Osteoblast (primary cell): ENCODE data around the gene PXDN. TPM values are rescaled to one million over a fixed set of nuclear protein-coding genes. Genes with fewer than 3 reads are reported as not detected.

Experiments
- DNase-seq: peaks from one replicate; pipeline ENCODE4 v3.0.0; 2011; ENCODE audit warnings: low spot score, mixed read lengths; ENCODE audit not compliant: insufficient read length; ENCODE audit errors: missing footprints
- H2AFZ ChIP-seq: 2 replicates; pipeline ENCODE4 v1.6.0; 2011; ENCODE audit warnings: mild to moderate bottlenecking, low read length
- H3K27ac ChIP-seq: 2 replicates; pipeline ENCODE4 v1.5.1; 2011; ENCODE audit warnings: mild to moderate bottlenecking, low read depth, low read length, moderate library complexity
- H3K27me3 ChIP-seq: 2 replicates; pipeline ENCODE4 v1.6.0; 2012; ENCODE audit warnings: mild to moderate bottlenecking, control low read depth, inconsistent platforms, low read length, moderate library complexity; ENCODE audit not compliant: insufficient read depth
- H3K36me3 ChIP-seq: 2 replicates; pipeline ENCODE4 v1.5.1; 2011; ENCODE audit warnings: mild to moderate bottlenecking, low read length, control low read depth, moderate library complexity; ENCODE audit not compliant: insufficient read depth
- H3K4me1 ChIP-seq: 2 replicates; pipeline ENCODE4 v1.5.1; 2011; ENCODE audit warnings: mild to moderate bottlenecking, low read length, control low read depth, moderate library complexity; ENCODE audit not compliant: insufficient read depth
- H3K4me2 ChIP-seq: 2 replicates; pipeline ENCODE4 v1.6.0; 2011; ENCODE audit warnings: mild to moderate bottlenecking, low read length; ENCODE audit not compliant: insufficient read depth
- H3K4me3 ChIP-seq: fragments of 200-600 bp; sonication (generic); 3 replicates; pipeline ENCODE4 v1.5.1; 2012; ENCODE audit warnings: mild to moderate bottlenecking, low read length, inconsistent platforms; ENCODE audit not compliant: insufficient read depth
- H3K79me2 ChIP-seq: 2 replicates; pipeline ENCODE4 v1.6.0; 2012; ENCODE audit warnings: mild to moderate bottlenecking, low read length, control low read depth, inconsistent platforms; ENCODE audit not compliant: insufficient read depth
- H3K9me3 ChIP-seq: 2 replicates; pipeline ENCODE4 v1.5.1; 2011; ENCODE audit warnings: low read depth, low read length, control low read depth
- H4K20me1 ChIP-seq: 2 replicates; pipeline ENCODE4 v1.6.0; 2012; ENCODE audit warnings: mild to moderate bottlenecking, low read length, control low read depth; ENCODE audit not compliant: insufficient read depth
- total RNA-seq: library from RNA; depleted of rRNA; stranded (reverse); fragments of >200 nt; gene quantifications from 2 replicates; pipeline ENCODE4 v1.2.3, GENCODE V29; 2012
- TF ChIP-seq, protein P1 (sequence below): IDR thresholded peaks from 2 replicates; pipeline ENCODE4 v1.5.1; 2011; ENCODE audit warnings: mild to moderate bottlenecking, low read depth, low read length, moderate library complexity; ENCODE audit errors: extremely low read depth

PXDN gene
- total RNA-seq, 1 donor: 307 TPM

DNA sequence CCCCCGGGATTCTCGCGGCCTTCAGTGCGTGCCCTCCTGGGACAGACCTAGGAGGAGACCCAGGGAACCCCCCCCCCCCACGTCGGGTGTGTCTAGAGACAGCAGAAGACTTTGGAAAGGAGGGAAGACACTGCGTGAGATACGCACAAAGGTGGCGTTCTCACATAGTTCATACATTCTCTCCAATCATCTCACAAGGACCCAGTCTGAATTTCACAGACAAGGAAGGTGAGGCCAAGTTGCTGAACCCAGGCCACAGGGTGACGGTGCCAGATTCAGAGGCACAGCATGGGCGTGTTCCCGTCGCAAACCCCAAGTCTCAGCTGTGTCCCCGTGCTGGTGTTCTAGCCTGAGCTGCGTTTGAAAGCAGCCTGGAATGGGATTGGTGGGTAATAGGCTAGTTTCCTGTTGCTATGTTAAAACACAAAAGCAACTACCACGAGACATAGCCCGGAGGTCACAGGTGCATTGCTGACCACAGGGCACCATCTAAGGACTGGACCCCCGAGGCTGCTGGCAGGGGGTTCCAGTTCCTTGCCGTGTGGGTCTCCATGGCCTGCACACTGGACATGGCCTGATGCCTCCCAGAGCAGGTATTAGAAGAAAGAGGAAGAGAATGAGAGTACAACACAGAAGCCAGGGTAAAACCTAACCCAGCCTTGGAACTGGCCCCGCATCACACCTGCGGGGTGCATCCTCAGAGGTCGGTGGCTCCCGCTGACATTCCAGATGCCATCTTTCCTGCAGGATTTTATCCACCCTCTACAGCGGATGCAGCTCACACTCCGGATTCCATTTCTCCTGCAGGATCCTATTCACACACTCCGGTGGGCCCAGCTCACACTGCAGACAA lies 1.1 kb upstream of the PXDN start:
- Histone ChIP-seq H3K36me3 (peaks cover 2% of the 10 kb centered on the region), H3K79me2 (peaks cover 20% of the 10 kb centered on the region), H3K4me3 (peak overlapping the region; percentile 77), H2AFZ (peak overlapping the region; percentile 62), H4K20me1 (peaks cover 9% of the 10 kb centered on the region), H3K9me3 (no peaks in the 10 kb centered on the region), H3K27ac (peak overlapping the region; percentile 61), H3K4me1 (peaks cover 25% of the 10 kb centered on the region), H3K27me3 (peaks cover 11% of the 10 kb centered on the region), H3K4me2 (peak overlapping the region; percentile 95)
- DNase-seq: no peak
- TF ChIP-seq, protein P1, sequence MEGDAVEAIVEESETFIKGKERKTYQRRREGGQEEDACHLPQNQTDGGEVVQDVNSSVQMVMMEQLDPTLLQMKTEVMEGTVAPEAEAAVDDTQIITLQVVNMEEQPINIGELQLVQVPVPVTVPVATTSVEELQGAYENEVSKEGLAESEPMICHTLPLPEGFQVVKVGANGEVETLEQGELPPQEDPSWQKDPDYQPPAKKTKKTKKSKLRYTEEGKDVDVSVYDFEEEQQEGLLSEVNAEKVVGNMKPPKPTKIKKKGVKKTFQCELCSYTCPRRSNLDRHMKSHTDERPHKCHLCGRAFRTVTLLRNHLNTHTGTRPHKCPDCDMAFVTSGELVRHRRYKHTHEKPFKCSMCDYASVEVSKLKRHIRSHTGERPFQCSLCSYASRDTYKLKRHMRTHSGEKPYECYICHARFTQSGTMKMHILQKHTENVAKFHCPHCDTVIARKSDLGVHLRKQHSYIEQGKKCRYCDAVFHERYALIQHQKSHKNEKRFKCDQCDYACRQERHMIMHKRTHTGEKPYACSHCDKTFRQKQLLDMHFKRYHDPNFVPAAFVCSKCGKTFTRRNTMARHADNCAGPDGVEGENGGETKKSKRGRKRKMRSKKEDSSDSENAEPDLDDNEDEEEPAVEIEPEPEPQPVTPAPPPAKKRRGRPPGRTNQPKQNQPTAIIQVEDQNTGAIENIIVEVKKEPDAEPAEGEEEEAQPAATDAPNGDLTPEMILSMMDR: no peak

DNA sequence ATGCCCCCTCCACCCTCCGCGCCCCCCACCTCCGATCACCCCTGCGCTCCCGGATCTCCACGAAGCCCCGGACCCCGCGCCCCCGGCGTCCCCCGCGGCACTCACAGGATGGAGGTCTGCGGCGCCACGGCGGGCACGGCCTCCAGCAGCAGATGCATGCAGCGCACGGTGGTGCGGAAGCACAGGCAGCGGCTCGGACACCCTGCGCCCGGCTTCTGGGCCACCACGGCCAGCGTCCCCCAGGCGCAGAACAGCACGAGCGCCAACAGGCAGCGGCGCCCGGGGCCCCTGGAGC lies 217 bp downstream of the PXDN start:
- Histone ChIP-seq H3K4me1 (peaks cover 28% of the 10 kb centered on the region), H2AFZ (no peak overlapping the region), H3K79me2 (peaks cover 33% of the 10 kb centered on the region), H3K36me3 (peaks cover 6% of the 10 kb centered on the region), H3K9me3 (no peaks in the 10 kb centered on the region), H4K20me1 (peaks cover 9% of the 10 kb centered on the region), H3K27me3 (peaks cover 11% of the 10 kb centered on the region), H3K27ac (peak overlapping the region; percentile 61), H3K4me3 (peak overlapping the region; percentile 77), H3K4me2 (peak overlapping the region; percentile 95)
- DNase-seq: no peak
- TF ChIP-seq, protein P1: no peak

DNA sequence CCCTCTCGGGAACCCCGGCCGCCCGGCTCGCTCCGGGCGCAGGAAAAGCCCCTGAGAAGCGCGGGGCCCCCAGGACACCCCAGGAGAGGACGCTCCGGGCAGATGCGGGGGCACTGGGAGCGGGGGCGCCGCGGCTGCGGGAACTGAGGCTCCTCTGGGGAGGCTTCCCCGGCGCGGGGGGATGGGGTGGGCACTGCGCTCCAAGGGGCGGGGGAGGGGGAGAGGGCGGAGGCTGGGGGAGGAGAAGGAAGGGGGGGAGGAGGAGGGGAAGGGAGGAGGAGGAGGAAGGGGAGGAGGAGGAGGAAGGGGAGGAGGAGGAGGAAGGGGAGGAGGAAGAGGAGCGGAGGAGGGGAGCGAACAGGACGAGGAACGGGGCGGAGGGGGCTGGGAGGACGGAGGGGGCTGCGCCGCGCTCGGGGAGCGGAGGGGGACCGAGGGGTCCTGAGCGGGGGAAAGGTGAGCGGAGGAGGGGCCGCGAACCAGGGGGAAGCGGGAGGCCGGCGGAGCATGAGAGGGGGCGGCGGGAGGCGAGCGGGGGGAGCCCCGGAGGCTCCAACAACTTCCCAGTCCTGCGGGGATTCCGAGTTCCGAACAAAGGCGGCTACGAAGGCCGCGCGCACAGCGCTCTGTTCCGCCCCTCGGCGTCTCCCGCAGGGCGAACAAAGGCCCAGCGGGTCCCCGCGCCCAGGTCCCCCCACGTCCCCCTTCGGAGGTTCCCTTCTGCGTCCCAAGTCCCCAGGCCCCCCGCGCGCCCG lies 742 bp downstream of the PXDN start:
- TF ChIP-seq, protein P1: no peak
- peaks cover 13% of the 10 kb centered on the region for H4K20me1 ChIP-seq
- H3K9me3 ChIP-seq: no peaks in the 10 kb centered on the region
- H2AFZ ChIP-seq: peak overlapping the region; percentile 5
- peak overlapping the region; percentile 86 for H3K27ac ChIP-seq
- peaks cover 11% of the 10 kb centered on the region for H3K27me3 ChIP-seq
- H3K4me2 ChIP-seq: peak overlapping the region; percentile 77
- peak; percentile 89 for DNase-seq
- H3K4me3 ChIP-seq: peak overlapping the region; percentile 77
- peaks cover 6% of the 10 kb centered on the region for H3K36me3 ChIP-seq
- peaks cover 38% of the 10 kb centered on the region for H3K79me2 ChIP-seq
- peaks cover 24% of the 10 kb centered on the region for H3K4me1 ChIP-seq
